H1 (cell line): ENCODE measurements around the gene UBQLN4. TPM values are rescaled to one million over a fixed set of nuclear protein-coding genes. Genes with fewer than 3 reads are reported as not detected.

ENCODE experiments used
- CHD7 ChIP-seq: fragments of 300-600 bp; sonication (generic); IDR thresholded peaks from 2 replicates; pipeline ENCODE4 v1.7.1; 2012; ENCODE audit warnings: low read length, moderate library complexity, mild to moderate bottlenecking, inconsistent platforms; ENCODE audit not compliant: insufficient replicate concordance
- polyA plus RNA-seq, 7 experiments: library from polyadenylated mRNA; depleted of rRNA in 3 of 7; stranded (reverse) in 5 of 7; unstranded in 2 of 7; fragments of >200 nt in 5 of 7; fragments of 200-250 nt in 2 of 7; gene quantifications; 1 replicate in 5 of 7; 2 replicates in 1 of 7; 4 replicates in 1 of 7; pipeline versions ENCODE4 v1.2.1 to v1.2.3, GENCODE V29; 2011 to 2013; ENCODE audit warnings: missing spikeins in 2 of 7, mixed read lengths in 2 of 7
- total RNA-seq: library from RNA; stranded (reverse); fragmentation: NEBNext Ultra II Directional; extraction: Animal tissue kit (Norgen Biotek cat#: 25700); gene quantifications from 2 replicates; pipeline ENCODE4 v1.2.1, GENCODE V29; 2021

UBQLN4 gene
- total and polyA plus RNA-seq, 2 of the 8 experiments (the other 6 are each of a cell fraction or from before 2014, with no cell fraction given): 37.7 to 52.0 TPM

- TF ChIP-seq CHD7: no peak
These were observed 44.2 kb downstream of the UBQLN4 start (continued) for GRCh38 chr1:156009404-156009803.
